HepG2 (cell line): ENCODE measurements around the gene TMEM198. TPM values are rescaled to one million over a fixed set of nuclear protein-coding genes. Genes with fewer than 3 reads are reported as not detected.

ENCODE experiments used
- AKNA ChIP-seq: sonication (generic); formaldehyde crosslinking; IDR thresholded peaks from 2 replicates; pipeline ENCODE4 v1.4.0; 2020; ENCODE audit warnings: missing genetic modification reagents, borderline replicate concordance
- CHCHD3 ChIP-seq: sonication (generic); formaldehyde crosslinking; IDR thresholded peaks from 2 replicates; pipeline ENCODE4 v1.8.0; 2022; ENCODE audit warnings: mild to moderate bottlenecking, missing genetic modification reagents, moderate library complexity
- FOSL2 ChIP-seq: sonication (generic); formaldehyde crosslinking; IDR thresholded peaks from 2 replicates; pipeline ENCODE4 v1.4.0; 2020; ENCODE audit warnings: missing genetic modification reagents
- GPBP1L1 ChIP-seq: sonication (generic); formaldehyde crosslinking; IDR thresholded peaks from 2 replicates; pipeline ENCODE4 v1.5.0; 2020; ENCODE audit warnings: mild to moderate bottlenecking, missing genetic modification reagents
- HOXA5 ChIP-seq: sonication (generic); formaldehyde crosslinking; IDR thresholded peaks from 2 replicates; pipeline ENCODE4 v1.4.0; 2020; ENCODE audit warnings: missing genetic modification reagents
- MIXL1 ChIP-seq: IDR thresholded peaks from 2 replicates; pipeline ENCODE4 v1.6.1; 2016
- MLX ChIP-seq: IDR thresholded peaks from 2 replicates; pipeline ENCODE4 v1.6.1; 2016
- NFRKB ChIP-seq: fragments of 450-650 bp; IDR thresholded peaks from 2 replicates; pipeline ENCODE4 v1.6.1; 2017
- NFYB ChIP-seq: sonication (generic); formaldehyde crosslinking; IDR thresholded peaks from 2 replicates; pipeline ENCODE4 v1.4.0; 2020; ENCODE audit warnings: missing genetic modification reagents
- PHB2 ChIP-seq: fragments of 450-650 bp; IDR thresholded peaks from 2 replicates; pipeline ENCODE4 v1.6.1; 2018; ENCODE audit not compliant: partially characterized antibody
- PHF8 ChIP-seq: sonication (generic); formaldehyde crosslinking; IDR thresholded peaks from 2 replicates; pipeline ENCODE4 v1.5.0; 2020; ENCODE audit warnings: missing genetic modification reagents
- SRF ChIP-seq: IDR thresholded peaks from 2 replicates; pipeline ENCODE4 v1.6.1; 2011; ENCODE audit warnings: mild to moderate bottlenecking, low read depth, low read length, moderate library complexity
- U2AF1 ChIP-seq: fragments of 200-400 bp; formaldehyde crosslinking; optimal IDR thresholded peaks from 2 replicates; pipeline ENCODE3; 2017; ENCODE audit warnings: mild to moderate bottlenecking, low read depth, low read length
- ZBTB26 ChIP-seq: IDR thresholded peaks from 2 replicates; pipeline ENCODE4 v1.6.1; 2016; ENCODE audit warnings: missing compliant biosample characterization, missing genetic modification reagents, borderline replicate concordance
- ZFP1 ChIP-seq: IDR thresholded peaks from 2 replicates; pipeline ENCODE4 v1.6.1; 2016
- ZMYM3 ChIP-seq: sonication (generic); formaldehyde crosslinking; IDR thresholded peaks from 2 replicates; pipeline ENCODE4 v1.5.1; 2020; ENCODE audit warnings: mild to moderate bottlenecking, missing genetic modification reagents
- ZNF337 ChIP-seq: sonication (generic); formaldehyde crosslinking; IDR thresholded peaks from 2 replicates; pipeline ENCODE4 v1.5.1; 2020; ENCODE audit warnings: missing genetic modification reagents, low read depth, mild to moderate bottlenecking, borderline replicate concordance
- ZNF362 ChIP-seq: sonication (generic); formaldehyde crosslinking; IDR thresholded peaks from 2 replicates; pipeline ENCODE4 v1.4.0; 2020; ENCODE audit warnings: missing genetic modification reagents, mild to moderate bottlenecking, borderline replicate concordance
- ZNF460 ChIP-seq: sonication (generic); formaldehyde crosslinking; IDR thresholded peaks from 2 replicates; pipeline ENCODE4 v1.5.1; 2020; ENCODE audit warnings: missing genetic modification reagents, mild to moderate bottlenecking, borderline replicate concordance
- ZNF589 ChIP-seq: sonication (generic); formaldehyde crosslinking; conservative IDR thresholded peaks from 2 replicates; pipeline ENCODE4 v1.8.0; 2022; ENCODE audit warnings: mild to moderate bottlenecking, moderate library complexity, missing genetic modification reagents
- ZSCAN31 ChIP-seq: sonication (generic); formaldehyde crosslinking; IDR thresholded peaks from 2 replicates; pipeline ENCODE4 v1.5.0; 2020; ENCODE audit warnings: low read depth, mild to moderate bottlenecking, missing genetic modification reagents
- ZSCAN9 ChIP-seq: IDR thresholded peaks from 2 replicates; pipeline ENCODE4 v1.6.1; 2016; ENCODE audit warnings: borderline replicate concordance
- polyA plus RNA-seq, 8 experiments: library from polyadenylated mRNA; depleted of rRNA in 3 of 8; stranded (reverse) in 7 of 8; unstranded in 1 of 8; fragments of >200 nt; fragmentation: Illumina TruSeq in 4 of 8; extraction: Trizol in 4 of 8; gene quantifications; 2 replicates each; pipeline versions ENCODE4 v1.2.1 to v1.2.3, GENCODE V29; 2011 to 2016; ENCODE audit warnings: low read depth in 4 of 8, missing spikeins in 1 of 8, mixed read lengths in 1 of 8; ENCODE audit not compliant: insufficient read depth in 1 of 8
- total RNA-seq, 5 experiments: library from RNA; depleted of rRNA; stranded (reverse); fragments of >200 nt; fragmentation: Illumina TruSeq; extraction: Trizol; gene quantifications; 2 replicates each; pipeline ENCODE4 v1.2.3, GENCODE V29; 2016; ENCODE audit warnings: low read depth in 1 of 5

Gene TMEM198
- total and polyA plus RNA-seq, 2 of the 13 experiments (the other 11 are each of a cell fraction or from before 2014, with no cell fraction given) = 17.3 to 23.5 TPM

- 0 out of 2 replicates have a peak, but pooled peaks have one; percentile 45 for TF ChIP-seq SRF
- TF ChIP-seq NFYB (CRISPR knock-in tag) = no peak
- TF ChIP-seq MIXL1 = 0 out of 2 replicates have a peak, but pooled peaks have one; percentile 6
- peak; percentile 59; the same call in 1 of the 2 replicates for TF ChIP-seq MLX
- no peak; the same call in none of the 2 replicates for TF ChIP-seq FOSL2 (CRISPR knock-in tag)
- TF ChIP-seq PHF8 (CRISPR knock-in tag) = peak; percentile 64
- no peak for TF ChIP-seq NFRKB
- TF ChIP-seq GPBP1L1 (CRISPR knock-in tag) = no peak
- peak; percentile 45 for TF ChIP-seq U2AF1
- TF ChIP-seq HOXA5 (CRISPR knock-in tag) = peak; percentile 46
- TF ChIP-seq ZSCAN31 (CRISPR knock-in tag) = peak; percentile 75
- no peak for TF ChIP-seq PHB2
- no peak for TF ChIP-seq AKNA
- TF ChIP-seq ZNF362 = no peak
- no peak; the same call in 1 of the 2 replicates for TF ChIP-seq ZFP1 (CRISPR knock-in tag)
- TF ChIP-seq ZNF460 (CRISPR knock-in tag) = no peak
- TF ChIP-seq ZBTB26 (CRISPR knock-in tag) = no peak
- TF ChIP-seq ZNF337 (CRISPR knock-in tag) = peak; percentile 74; the same call in 1 of the 2 replicates
- no peak for TF ChIP-seq ZSCAN9 (CRISPR knock-in tag)
- TF ChIP-seq ZMYM3 (CRISPR knock-in tag) = no peak
- 0 out of 2 replicates have a peak, but pooled peaks have one; percentile 61 for TF ChIP-seq CHCHD3
- TF ChIP-seq ZNF589 = peak; percentile 89; the same call in 1 of the 2 replicates
These were observed 45.4 kb upstream of the TMEM198 start, which contains the start of gene GMPPA (continued) for GRCh38 chr2:219498280-219499057.
